Skeletal muscle satellite cell (primary cell): Measurements from ENCODE around the gene TCF12.
"Not testable (repeated sequence)": the region's sequence is repeated elsewhere in the genome, so short reads cannot be mapped to it uniquely, and the experiment has no call there.

Experiments
- H3K27me3 ChIP-seq: 2 replicates; pipeline ENCODE4 v1.7.0; 2013; ENCODE audit warnings: low read length; ENCODE audit not compliant: control insufficient read depth, insufficient read depth
- H3K36me3 ChIP-seq: 2 replicates; pipeline ENCODE4 v1.7.0; 2013; ENCODE audit warnings: mild to moderate bottlenecking, control low read depth, low read length; ENCODE audit not compliant: insufficient read depth
- H3K4me1 ChIP-seq: 2 replicates; pipeline ENCODE4 v1.7.0; 2013; ENCODE audit warnings: low read length; ENCODE audit not compliant: control insufficient read depth, insufficient read depth
- H3K4me2 ChIP-seq: 2 replicates; pipeline ENCODE4 v1.7.0; 2013; ENCODE audit warnings: mild to moderate bottlenecking, low read length
- H3K4me3 ChIP-seq: 2 replicates; pipeline ENCODE4 v1.7.0; 2013; ENCODE audit warnings: low read length
- H3K9ac ChIP-seq: 2 replicates; pipeline ENCODE4 v1.7.0; 2013; ENCODE audit warnings: mild to moderate bottlenecking, low read depth, low read length, moderate library complexity
- H3K9me3 ChIP-seq: replicated peaks from 2 replicates; pipeline ENCODE4 v1.7.0; 2013; ENCODE audit warnings: mild to moderate bottlenecking, control low read depth, low read length

The TCF12 gene

DNA sequence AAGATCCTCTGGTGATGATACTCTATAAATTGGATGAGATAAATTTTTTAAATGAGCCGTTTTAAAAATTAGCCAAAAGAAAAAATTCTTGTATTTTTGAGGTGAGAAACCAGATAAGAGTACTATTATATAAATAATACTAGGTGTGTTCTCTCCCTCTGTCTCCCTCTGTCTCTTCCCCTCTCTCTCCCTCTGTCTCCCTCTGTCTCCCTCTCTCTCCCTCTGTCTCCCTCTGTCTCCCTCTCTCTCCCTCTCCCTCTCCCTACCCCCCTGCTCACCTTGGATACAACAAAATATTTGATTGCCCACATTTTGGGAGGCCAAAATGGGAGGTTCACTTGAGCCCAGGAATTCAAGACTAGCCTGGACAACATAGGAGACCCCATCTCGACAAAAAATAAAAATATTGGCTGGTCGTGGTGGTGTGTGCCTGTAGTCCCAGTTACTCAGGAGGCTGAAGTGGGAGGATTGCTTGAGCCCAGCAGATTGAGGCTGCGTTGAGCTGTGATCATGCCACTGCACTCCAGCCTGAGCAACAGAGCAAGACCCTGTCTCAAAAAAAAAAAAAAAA lies 168.5 kb downstream of the TCF12 start:
- no peaks in the 10 kb centered on the region for H3K27me3 ChIP-seq
- H3K4me1 ChIP-seq, result no peaks in the 10 kb centered on the region
- H3K36me3 ChIP-seq, result no peaks in the 10 kb centered on the region
- H3K4me2 ChIP-seq, result no peak overlapping the region
- H3K4me3 ChIP-seq, result no peak overlapping the region
- H3K9me3 ChIP-seq, result no peaks in the 10 kb centered on the region
- H3K9ac ChIP-seq, result no peak overlapping the region

DNA sequence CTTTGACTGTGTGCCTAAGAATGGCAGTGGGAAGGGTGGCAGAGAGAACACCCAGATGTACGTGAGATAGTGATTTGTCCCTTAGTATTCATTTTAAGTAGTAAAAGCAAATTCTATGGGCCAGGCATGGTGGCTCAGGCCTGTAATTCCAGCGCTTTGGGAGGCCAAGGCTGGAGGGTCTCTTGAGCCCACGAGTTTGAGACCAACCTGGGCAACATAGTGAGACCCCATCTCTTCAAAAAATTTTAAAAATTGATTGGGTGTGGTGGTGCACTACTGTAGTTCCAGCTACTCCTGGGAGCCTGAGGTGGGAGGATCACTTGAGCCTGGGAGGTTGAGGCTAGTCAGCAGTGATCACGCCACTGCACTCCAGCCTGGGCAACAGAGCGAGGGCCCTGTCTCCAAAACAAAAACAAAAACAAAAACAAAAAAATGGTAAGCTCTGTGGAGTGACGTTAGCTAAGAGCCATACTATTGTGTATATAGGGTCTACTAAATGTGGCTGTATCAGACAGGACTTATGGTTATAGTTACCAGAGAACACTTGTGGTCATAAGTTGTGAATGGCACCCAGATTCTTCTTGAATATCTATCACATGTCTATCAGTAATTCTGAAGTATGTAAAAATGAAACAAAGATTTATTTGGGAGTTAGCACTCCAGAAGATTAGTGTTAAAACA lies 171.5 kb downstream of the TCF12 start:
- no peak overlapping the region for H3K4me3 ChIP-seq
- no peaks in the 10 kb centered on the region for H3K4me1 ChIP-seq
- H3K27me3 ChIP-seq, result no peaks in the 10 kb centered on the region
- H3K9me3 ChIP-seq, result no peaks in the 10 kb centered on the region
- no peak overlapping the region for H3K4me2 ChIP-seq
- no peak overlapping the region for H3K9ac ChIP-seq
- H3K36me3 ChIP-seq, result peaks cover 10% of the 10 kb centered on the region

DNA sequence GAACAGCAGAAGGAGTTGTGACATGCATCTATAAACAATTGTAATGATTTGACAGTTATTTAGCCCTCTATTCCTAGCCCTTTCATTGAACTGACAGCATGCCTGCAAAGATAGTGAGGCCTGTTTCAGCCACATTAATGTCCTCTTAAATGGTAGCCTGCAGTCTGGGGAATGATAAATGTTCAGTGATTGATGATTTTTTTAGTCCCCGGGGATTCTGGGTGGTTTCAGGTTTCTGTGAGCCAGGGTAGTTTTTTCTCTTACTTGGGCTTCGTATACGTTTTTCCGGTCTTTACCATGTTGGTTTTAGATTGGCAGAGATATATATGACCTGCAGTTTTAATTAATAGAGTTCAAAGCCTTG lies 172.0 kb downstream of the TCF12 start:
- H3K9me3 ChIP-seq, result no peaks in the 10 kb centered on the region
- no peak overlapping the region for H3K4me2 ChIP-seq
- H3K27me3 ChIP-seq, result no peaks in the 10 kb centered on the region
- no peak overlapping the region for H3K4me3 ChIP-seq
- H3K4me1 ChIP-seq, result no peaks in the 10 kb centered on the region
- no peak overlapping the region for H3K9ac ChIP-seq
- H3K36me3 ChIP-seq, result peaks cover 10% of the 10 kb centered on the region

DNA sequence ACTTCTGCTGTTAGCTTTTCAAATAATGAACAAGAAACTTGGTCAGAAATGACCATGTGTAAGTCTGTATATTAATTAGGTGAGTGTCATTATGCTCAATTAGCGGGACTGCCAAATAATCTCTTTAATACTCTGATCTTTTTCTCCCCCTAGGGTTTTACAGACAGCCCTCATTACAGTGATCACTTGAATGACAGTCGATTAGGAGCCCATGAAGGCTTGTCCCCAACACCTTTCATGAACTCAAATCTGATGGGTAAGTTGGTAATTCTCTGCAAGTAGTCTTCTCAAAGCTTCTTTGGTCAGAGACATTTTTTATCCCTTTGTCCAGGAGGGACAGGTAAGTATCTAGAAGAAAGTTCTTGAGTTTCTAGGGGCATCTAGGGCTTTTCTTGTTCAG lies 173.2 kb downstream of the TCF12 start:
- H3K4me1 ChIP-seq, result no peaks in the 10 kb centered on the region
- no peak overlapping the region for H3K4me2 ChIP-seq
- H3K4me3 ChIP-seq, result no peak overlapping the region
- no peak overlapping the region for H3K9ac ChIP-seq
- H3K27me3 ChIP-seq, result no peaks in the 10 kb centered on the region
- H3K36me3 ChIP-seq, result peaks cover 10% of the 10 kb centered on the region
- no peaks in the 10 kb centered on the region for H3K9me3 ChIP-seq

DNA sequence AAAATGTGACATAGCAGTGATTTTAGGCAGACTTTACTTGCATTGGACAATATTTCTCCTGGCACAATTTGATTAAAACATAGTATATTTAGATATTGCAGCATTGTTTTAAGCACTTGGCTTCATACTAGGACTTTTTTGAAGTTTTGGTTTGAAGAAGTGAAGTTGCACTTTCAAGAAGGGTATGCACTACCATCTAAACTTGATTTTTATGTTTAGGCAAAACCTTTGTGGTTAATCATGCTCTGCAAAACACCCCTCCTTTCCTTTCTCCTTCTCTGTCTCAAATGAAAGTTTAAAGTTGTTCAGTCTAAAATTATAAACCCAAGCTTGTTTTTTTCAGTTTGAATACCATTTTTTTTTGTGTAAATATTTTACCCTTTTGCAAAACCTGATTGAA lies 173.8 kb downstream of the TCF12 start:
- H3K9ac ChIP-seq, result no peak overlapping the region
- no peaks in the 10 kb centered on the region for H3K4me1 ChIP-seq
- H3K4me3 ChIP-seq, result no peak overlapping the region
- no peaks in the 10 kb centered on the region for H3K27me3 ChIP-seq
- no peaks in the 10 kb centered on the region for H3K9me3 ChIP-seq
- no peak overlapping the region for H3K4me2 ChIP-seq
- peaks cover 10% of the 10 kb centered on the region for H3K36me3 ChIP-seq

DNA sequence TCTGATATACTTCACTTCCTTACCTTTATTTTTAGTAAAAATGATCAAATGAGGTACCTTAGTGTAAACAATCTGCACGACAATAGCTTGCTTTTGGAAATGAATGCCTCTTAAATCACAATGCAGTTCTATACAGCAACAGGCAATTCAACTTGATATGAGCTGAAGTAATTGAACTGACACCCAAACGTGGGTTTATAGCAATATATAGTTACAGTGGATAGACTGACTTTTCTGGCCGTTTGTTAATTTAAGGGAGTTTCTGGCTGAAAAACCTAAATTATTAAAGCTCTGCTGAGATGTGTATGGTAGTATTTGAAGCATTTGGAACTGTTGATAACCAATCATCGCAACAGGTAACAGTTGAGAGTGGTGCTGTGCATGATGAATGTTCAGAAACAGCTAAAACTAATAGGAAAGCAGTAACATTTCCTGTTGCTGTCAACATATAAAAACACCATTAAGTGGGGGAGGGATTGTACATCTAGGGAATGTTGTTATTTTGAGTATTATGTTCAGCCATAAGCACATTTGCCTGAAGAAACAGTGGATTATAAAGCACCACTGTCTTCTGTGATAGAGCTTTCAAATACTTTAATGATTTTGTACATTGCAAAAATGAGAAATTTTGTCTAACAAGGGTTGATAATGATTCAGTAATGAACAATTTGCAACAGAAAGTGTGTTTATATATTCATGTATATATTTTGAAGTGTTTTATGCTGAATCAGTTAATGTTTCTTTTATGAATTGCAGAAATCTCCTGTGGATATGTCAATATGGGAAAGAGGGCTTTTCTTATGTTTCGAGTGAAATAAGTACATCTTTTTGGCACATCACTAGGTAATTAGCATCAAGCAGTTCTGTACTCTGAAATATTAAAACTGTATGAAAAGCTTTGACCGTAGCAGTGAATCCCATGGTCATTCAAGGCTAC lies 176.1 kb downstream of the TCF12 start:
- no peak overlapping the region for H3K4me3 ChIP-seq
- no peaks in the 10 kb centered on the region for H3K9me3 ChIP-seq
- no peak overlapping the region for H3K9ac ChIP-seq
- no peak overlapping the region for H3K4me2 ChIP-seq
- H3K4me1 ChIP-seq, result no peaks in the 10 kb centered on the region
- H3K27me3 ChIP-seq, result no peaks in the 10 kb centered on the region
- peaks cover 10% of the 10 kb centered on the region for H3K36me3 ChIP-seq

DNA sequence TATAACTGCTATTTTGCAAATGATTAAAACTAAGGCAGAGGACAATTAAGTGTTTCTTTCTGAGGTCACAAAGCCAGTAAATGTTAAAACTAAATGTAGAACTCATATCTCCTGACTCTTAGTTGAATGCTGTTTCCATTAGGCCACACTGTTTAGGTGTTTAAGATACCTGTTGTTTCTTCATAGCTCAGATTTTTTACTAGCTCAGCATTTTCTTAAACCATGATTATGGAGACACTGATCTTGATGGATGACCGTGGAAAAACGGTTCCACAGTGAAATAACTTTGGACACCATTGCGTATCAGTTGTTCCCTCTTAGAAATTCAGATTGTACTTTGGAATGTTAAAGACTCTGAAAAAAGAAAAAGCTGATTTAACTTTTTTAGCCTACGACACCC lies 177.5 kb downstream of the TCF12 start:
- Histone ChIP-seq H3K9ac (no peak overlapping the region), H3K4me3 (no peak overlapping the region), H3K4me2 (no peak overlapping the region), H3K9me3 (no peaks in the 10 kb centered on the region), H3K36me3 (peaks cover 10% of the 10 kb centered on the region), H3K4me1 (no peaks in the 10 kb centered on the region), H3K27me3 (no peaks in the 10 kb centered on the region)

DNA sequence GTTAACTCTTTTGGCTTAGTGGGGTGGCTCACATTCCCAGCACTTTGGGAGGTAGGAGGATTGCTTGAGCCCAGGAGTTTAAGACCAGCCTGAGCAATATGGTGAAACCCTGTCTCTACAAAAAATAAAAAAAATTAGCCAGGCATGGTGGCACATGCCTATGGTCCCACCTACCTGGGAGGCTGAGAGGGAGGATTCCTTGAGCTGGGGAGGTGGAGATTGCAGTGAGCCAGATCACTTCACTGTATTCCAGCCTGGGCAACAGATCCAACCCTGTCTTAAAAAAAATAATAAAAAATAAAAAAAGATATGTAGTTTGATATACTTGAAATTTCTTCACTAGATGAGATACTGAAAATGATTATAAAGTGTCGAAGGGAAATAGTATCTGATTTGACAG lies 178.8 kb downstream of the TCF12 start:
- Histone ChIP-seq H3K4me1 (no peaks in the 10 kb centered on the region), H3K4me3 (no peak overlapping the region), H3K9me3 (no peaks in the 10 kb centered on the region), H3K27me3 (no peaks in the 10 kb centered on the region), H3K36me3 (peaks cover 10% of the 10 kb centered on the region), H3K9ac (no peak overlapping the region), H3K4me2 (no peak overlapping the region)

DNA sequence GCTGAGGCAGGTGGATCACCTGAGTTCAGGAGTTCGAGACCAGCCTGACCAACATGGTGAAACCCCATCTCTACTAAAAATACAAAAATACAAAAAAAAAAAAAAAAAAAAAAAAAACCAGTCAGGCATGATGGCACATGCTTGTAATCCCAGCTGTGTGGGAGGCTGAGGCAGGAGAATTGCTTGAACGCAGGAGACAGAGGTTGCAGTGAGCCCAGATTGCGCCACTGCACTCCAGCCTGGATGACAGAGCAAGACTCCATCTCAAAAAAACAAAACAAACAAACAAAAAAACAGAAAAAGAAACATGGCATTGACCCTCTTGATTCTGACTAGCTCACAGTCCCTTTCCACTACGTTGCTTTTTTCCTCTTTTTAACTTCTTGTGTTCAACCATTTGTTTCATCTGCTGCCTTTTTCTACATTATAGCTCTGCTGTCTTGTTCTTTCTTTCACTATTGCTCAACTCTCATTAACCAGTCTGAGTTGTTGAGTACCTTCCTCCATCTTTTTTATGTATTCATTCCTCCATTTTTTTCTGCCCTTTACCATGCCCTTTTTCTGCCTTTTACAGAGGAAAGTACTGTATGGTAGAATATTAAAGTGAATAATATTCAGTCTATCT lies 179.6 kb downstream of the TCF12 start:
- H3K9me3 ChIP-seq, H3K27me3 ChIP-seq, H3K9ac ChIP-seq, H3K36me3 ChIP-seq, H3K4me3 ChIP-seq, H3K4me1 ChIP-seq, H3K4me2 ChIP-seq: not testable (repeated sequence)

DNA sequence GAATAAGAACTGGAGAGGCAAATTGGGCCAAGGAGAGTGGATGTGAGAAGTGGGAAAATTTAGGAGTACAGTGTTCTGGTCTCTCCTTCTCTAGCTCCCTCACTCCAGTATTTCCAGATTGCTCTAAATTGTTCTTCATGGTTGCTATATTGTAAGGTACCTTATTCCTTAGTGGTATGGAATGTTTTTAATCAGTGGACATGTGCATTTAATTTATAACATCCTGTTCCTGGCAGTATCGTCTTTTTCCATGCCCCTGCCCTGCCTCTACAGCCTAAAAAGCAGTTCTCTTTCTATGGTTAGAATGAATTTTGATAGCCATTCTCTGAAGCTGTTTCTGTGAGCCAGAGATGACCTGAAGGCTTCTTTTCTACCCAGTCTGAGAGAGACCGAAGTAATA lies 180.5 kb downstream of the TCF12 start:
- Histone ChIP-seq H3K4me1 (no peaks in the 10 kb centered on the region), H3K4me3 (no peak overlapping the region), H3K27me3 (no peaks in the 10 kb centered on the region), H3K36me3 (no peaks in the 10 kb centered on the region), H3K4me2 (no peak overlapping the region), H3K9me3 (no peaks in the 10 kb centered on the region), H3K9ac (no peak overlapping the region)

DNA sequence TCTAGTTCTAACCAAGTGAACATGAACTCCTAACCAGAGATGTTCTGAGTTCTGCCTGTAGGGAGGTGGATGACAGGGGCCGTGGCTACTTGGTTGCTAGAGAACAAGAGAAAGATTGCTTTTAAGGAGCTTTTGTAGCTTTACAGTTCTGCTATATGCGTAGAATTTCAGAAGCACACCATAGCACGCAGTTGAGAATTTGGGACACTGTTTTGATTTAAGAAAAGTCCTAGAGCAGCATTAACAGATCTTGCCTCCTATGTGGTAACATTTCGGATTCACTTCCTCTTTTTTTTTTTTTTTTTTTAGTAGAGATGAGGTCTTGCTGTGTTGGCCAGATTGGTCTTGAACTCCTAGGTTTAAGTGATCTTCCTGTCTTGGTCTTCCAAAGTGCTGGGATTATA lies 181.7 kb downstream of the TCF12 start:
- Histone ChIP-seq H3K4me3 (no peak overlapping the region), H3K9me3 (no peaks in the 10 kb centered on the region), H3K27me3 (no peaks in the 10 kb centered on the region), H3K9ac (no peak overlapping the region), H3K36me3 (no peaks in the 10 kb centered on the region), H3K4me1 (no peaks in the 10 kb centered on the region), H3K4me2 (no peak overlapping the region)
